Keratinocyte (primary cell): Measurements from ENCODE around the gene PLAC1. TPM values are rescaled to one million over a fixed set of nuclear protein-coding genes. Genes with fewer than 3 reads are reported as not detected.

Experiments
- DNase-seq: peaks from one replicate; pipeline ENCODE4 v3.0.0-alpha.2; 2011; ENCODE audit warnings: low read depth, missing footprints, low spot score
- FAIRE-seq: peaks from 2 replicates; lab custom pipeline; 2011; peaks lifted over from hg19 to GRCh38; lab: Jason Lieb, UNC
- H2AFZ ChIP-seq: 2 replicates; pipeline ENCODE4 v1.6.0; 2012; ENCODE audit warnings: low read length, control low read depth, inconsistent platforms; ENCODE audit not compliant: control insufficient read depth
- H3K27ac ChIP-seq: 2 replicates; pipeline ENCODE4 v1.5.1; 2011; ENCODE audit warnings: low read length; ENCODE audit not compliant: control insufficient read depth, insufficient read depth
- H3K27me3 ChIP-seq: 3 replicates; pipeline ENCODE4 v1.6.0; 2011; ENCODE audit warnings: low read length; ENCODE audit not compliant: control insufficient read depth, insufficient read depth; ENCODE audit errors: extremely low read depth
- H3K36me3 ChIP-seq, 2 experiments: 2 replicates in 1 of 2; 3 replicates in 1 of 2; pipeline ENCODE4 v1.5.1; 2011; ENCODE audit warnings: low read length in 2 of 2, mild to moderate bottlenecking in 1 of 2; ENCODE audit not compliant: control insufficient read depth in 2 of 2, insufficient read depth in 2 of 2; ENCODE audit errors: extremely low read depth in 1 of 2
- H3K4me1 ChIP-seq: 3 replicates; pipeline ENCODE4 v1.5.1; 2011; ENCODE audit warnings: low read length; ENCODE audit not compliant: control insufficient read depth, insufficient read depth; ENCODE audit errors: extremely low read depth
- H3K4me2 ChIP-seq: 3 replicates; pipeline ENCODE4 v1.6.0; 2011; ENCODE audit warnings: low read depth, low read length; ENCODE audit not compliant: control insufficient read depth, insufficient read depth; ENCODE audit errors: extremely low read depth
- H3K4me3 ChIP-seq, 3 experiments: fragments of 200-600 bp in 1 of 3; sonication (generic) in 1 of 3; 2 replicates in 2 of 3; 3 replicates in 1 of 3; pipeline ENCODE4 v1.5.1; 2011 to 2016; ENCODE audit warnings: low read length in 3 of 3, mild to moderate bottlenecking in 3 of 3, control low read depth in 2 of 3, inconsistent platforms in 1 of 3, low read depth in 1 of 3, mixed read lengths in 1 of 3, mixed run types in 1 of 3, moderate library complexity in 1 of 3; ENCODE audit not compliant: control insufficient read depth in 2 of 3, insufficient read depth in 2 of 3; ENCODE audit errors: extremely low read depth in 1 of 3
- H3K79me2 ChIP-seq: 2 replicates; pipeline ENCODE4 v1.6.0; 2012; ENCODE audit warnings: low read length; ENCODE audit not compliant: control insufficient read depth, insufficient read depth
- H3K9ac ChIP-seq: 3 replicates; pipeline ENCODE4 v1.6.0; 2011; ENCODE audit warnings: low read length; ENCODE audit not compliant: control insufficient read depth, insufficient read depth; ENCODE audit errors: extremely low read depth
- H3K9me1 ChIP-seq: 3 replicates; pipeline ENCODE4 v1.6.0; 2011; ENCODE audit warnings: low read length; ENCODE audit not compliant: control insufficient read depth, insufficient read depth; ENCODE audit errors: extremely low read depth
- H3K9me3 ChIP-seq: 2 replicates; pipeline ENCODE4 v1.5.1; 2012; ENCODE audit warnings: low read depth, low read length; ENCODE audit not compliant: control insufficient read depth
- H4K20me1 ChIP-seq: 3 replicates; pipeline ENCODE4 v1.6.0; 2011; ENCODE audit warnings: low read length; ENCODE audit not compliant: control insufficient read depth, insufficient read depth; ENCODE audit errors: extremely low read depth
- CTCF ChIP-seq, 3 experiments: IDR thresholded peaks in 1 of 3; conservative IDR thresholded peaks in 1 of 3; optimal IDR thresholded peaks in 1 of 3; 2 replicates in 2 of 3; 3 replicates in 1 of 3; pipeline versions ENCODE3 to v1.5.1; 2011; ENCODE audit warnings: low read length in 3 of 3, mild to moderate bottlenecking in 3 of 3, moderate library complexity in 2 of 3, control low read depth in 1 of 3, inconsistent platforms in 1 of 3; ENCODE audit not compliant: insufficient read depth in 2 of 3; ENCODE audit errors: extremely low read depth in 1 of 3
- EZH2 ChIP-seq: IDR thresholded peaks from one replicate; pipeline ENCODE4 v1.6.1; 2012; ENCODE audit warnings: inconsistent platforms, mild to moderate bottlenecking, low read length, moderate library complexity
- dilution Hi-C: fragments of 300-500 bp; cut with MboI; formaldehyde crosslinking; loops from one replicate; pipeline ENCODE4 v1.7.0; 2020; ENCODE audit warnings: low sequenced_read_pairs; ENCODE audit not compliant: extremely low pct_ligation_motif_present
- polyA plus RNA-seq, 5 experiments: library from polyadenylated mRNA; depleted of rRNA in 3 of 5; stranded (reverse) in 3 of 5; stranded (forward) in 1 of 5; unstranded in 1 of 5; fragments of >200 nt; gene quantifications; 1 replicate in 1 of 5; 2 replicates in 3 of 5; 3 replicates in 1 of 5; pipeline versions ENCODE4 v1.2.1 to v1.2.3, GENCODE V29; 2011 to 2012; ENCODE audit warnings: missing spikeins in 2 of 5, low read depth in 1 of 5, low replicate concordance in 1 of 5

Gene PLAC1
- polyA plus RNA-seq, 1 donor (not counting 4 experiments of a cell fraction or from before 2014, with no cell fraction given): 8.5 TPM

GRCh38 chrX:134533352-134533751 is 124.9 kb downstream of the PLAC1 start:
- Histone ChIP-seq H2AFZ (no peak overlapping the region), H3K9ac (no peak overlapping the region), H3K4me2 (no peak overlapping the region), H3K36me3 (no peaks in the 10 kb centered on the region), H3K27ac (no peak overlapping the region), H3K79me2 (no peaks in the 10 kb centered on the region), H3K4me3 (no peak overlapping the region), H3K9me1 (no peaks in the 10 kb centered on the region), H3K9me3 (no peaks in the 10 kb centered on the region), H3K4me1 (no peaks in the 10 kb centered on the region), H3K27me3 (no peaks in the 10 kb centered on the region), H4K20me1 (no peaks in the 10 kb centered on the region)
- TF ChIP-seq EZH2 (no peak), CTCF (optimal IDR thresholded peaks at IDR 0.05 in 1 of 3, IDR thresholded peaks at IDR 0.05 in 1 of 3, conservative IDR thresholded peaks at IDR 0.05 in 1 of 3; ENCODE audit: extremely low read depth in 1 of 3, insufficient read depth in 2 of 3, low read length in 3 of 3) (no peak)
- dilution Hi-C loops: no loop called here
- FAIRE-seq: no peak
- DNase-seq: no peak

GRCh38 chrX:134530845-134531244 is 127.4 kb downstream of the PLAC1 start:
- no peak overlapping the region for H3K27ac ChIP-seq
- H3K4me3 ChIP-seq: no peak overlapping the region
- H3K9me1 ChIP-seq: no peaks in the 10 kb centered on the region
- H3K27me3 ChIP-seq: no peaks in the 10 kb centered on the region
- H4K20me1 ChIP-seq: no peaks in the 10 kb centered on the region
- no peaks in the 10 kb centered on the region for H3K36me3 ChIP-seq
- DNase-seq (no peak), FAIRE-seq (no peak)
- no peak overlapping the region for H3K9ac ChIP-seq
- dilution Hi-C loops: no loop called here
- no peak overlapping the region for H2AFZ ChIP-seq
- H3K9me3 ChIP-seq: no peaks in the 10 kb centered on the region
- H3K4me1 ChIP-seq: peaks cover 9% of the 10 kb centered on the region
- no peak overlapping the region for H3K4me2 ChIP-seq
- TF ChIP-seq EZH2 (no peak), CTCF (optimal IDR thresholded peaks at IDR 0.05 in 1 of 3, IDR thresholded peaks at IDR 0.05 in 1 of 3, conservative IDR thresholded peaks at IDR 0.05 in 1 of 3; ENCODE audit: extremely low read depth in 1 of 3, insufficient read depth in 2 of 3, low read length in 3 of 3) (no peak)
- no peaks in the 10 kb centered on the region for H3K79me2 ChIP-seq
